WTC11 (cell line): ENCODE measurements around the gene RRP1B. TPM values are rescaled to one million over a fixed set of nuclear protein-coding genes. Genes with fewer than 3 reads are reported as not detected.
"Not testable (repeated sequence)": the region's sequence is repeated elsewhere in the genome, so short reads cannot be mapped to it uniquely, and the experiment has no call there.

ENCODE experiments used
- ATAC-seq: fragments of 200-7000 bp; cut with Tn5 transposase; 2 replicates; pipeline ENCODE4 v1.10.0; 2021; ENCODE audit warnings: mild to moderate bottlenecking, moderate library complexity
- CTCF ChIA-PET: fragments of 300-600 bp; sonication (Branson Sonifier 250); formaldehyde crosslinking; loops from one replicate; lab custom pipeline; 2021; ENCODE audit warnings: antibody characterized with exemption; lab: Charles Lee
- POLR2A ChIA-PET: fragments of 350-600 bp; sonication (Branson Sonifier 250); formaldehyde crosslinking; loops from one replicate; lab custom pipeline; 2021; ENCODE audit warnings: antibody characterized with exemption; lab: Charles Lee
- DNase-seq: peaks from one replicate; pipeline ENCODE4 v3.0.0; 2021; ENCODE audit warnings: low spot score
- H3K27ac Mint-ChIP-seq: 2 replicates; pipeline ENCODE4 v1.8.0; 2021; ENCODE audit warnings: mixed read lengths
- H3K27me3 Mint-ChIP-seq: 2 replicates; pipeline ENCODE4 v1.8.0; 2021; ENCODE audit warnings: low read depth, mild to moderate bottlenecking, moderate library complexity, mixed read lengths
- H3K36me3 Mint-ChIP-seq: 2 replicates; pipeline ENCODE4 v1.8.0; 2021; ENCODE audit warnings: mixed read lengths
- H3K4me1 Mint-ChIP-seq: 2 replicates; pipeline ENCODE4 v1.8.0; 2022; ENCODE audit warnings: mixed read lengths
- H3K4me3 Mint-ChIP-seq: 2 replicates; pipeline ENCODE4 v1.8.0; 2021; ENCODE audit warnings: mild to moderate bottlenecking, moderate library complexity, mixed read lengths
- H3K9me3 Mint-ChIP-seq: 2 replicates; pipeline ENCODE4 v1.8.0; 2021; ENCODE audit warnings: mixed read lengths
- CREB1 ChIP-seq: sonication (generic); formaldehyde crosslinking; IDR thresholded peaks from 2 replicates; pipeline ENCODE4 v1.8.0; 2023; ENCODE audit warnings: mild to moderate bottlenecking, missing genetic modification reagents
- E2F4 ChIP-seq: sonication (generic); formaldehyde crosslinking; IDR thresholded peaks from 2 replicates; pipeline ENCODE4 v1.8.1; 2022; ENCODE audit warnings: low read depth, mild to moderate bottlenecking, moderate library complexity, missing genetic modification reagents, borderline replicate concordance
- E2F5 ChIP-seq: sonication (generic); formaldehyde crosslinking; IDR thresholded peaks from 2 replicates; pipeline ENCODE4 v1.8.1; 2022; ENCODE audit warnings: mild to moderate bottlenecking, moderate library complexity, missing genetic modification reagents
- ESRRA ChIP-seq: sonication (generic); formaldehyde crosslinking; IDR thresholded peaks from 2 replicates; pipeline ENCODE4 v1.8.1; 2022; ENCODE audit warnings: mild to moderate bottlenecking, missing genetic modification reagents, borderline replicate concordance
- FOXK1 ChIP-seq: sonication (generic); formaldehyde crosslinking; IDR thresholded peaks from 2 replicates; pipeline ENCODE4 v1.8.0; 2022; ENCODE audit warnings: mild to moderate bottlenecking, moderate library complexity, missing genetic modification reagents
- IRF1 ChIP-seq: sonication (generic); formaldehyde crosslinking; IDR thresholded peaks from 2 replicates; pipeline ENCODE4 v1.8.0; 2023; ENCODE audit warnings: missing genetic modification reagents
- MXD4 ChIP-seq: fragments of 250-450 bp; sonication (Bioruptor Pico); IDR thresholded peaks from 2 replicates; pipeline ENCODE4 v1.8.0; 2021; ENCODE audit warnings: mild to moderate bottlenecking, moderate library complexity, borderline replicate concordance
- NR3C1 ChIP-seq: sonication (generic); formaldehyde crosslinking; conservative IDR thresholded peaks from 2 replicates; pipeline ENCODE4 v1.8.1; 2023; ENCODE audit warnings: low read depth, mild to moderate bottlenecking, missing genetic modification reagents
- PRRX2 ChIP-seq: fragments of 250-450 bp; sonication (Bioruptor Pico); IDR thresholded peaks from 2 replicates; pipeline ENCODE4 v1.8.0; 2021; ENCODE audit warnings: mild to moderate bottlenecking
- TP53 ChIP-seq: sonication (generic); formaldehyde crosslinking; IDR thresholded peaks from 2 replicates; pipeline ENCODE4 v1.8.1; 2023; ENCODE audit warnings: mild to moderate bottlenecking, missing genetic modification reagents
- USF1 ChIP-seq: sonication (generic); formaldehyde crosslinking; IDR thresholded peaks from 2 replicates; pipeline ENCODE4 v1.8.0; 2022; ENCODE audit warnings: mild to moderate bottlenecking, missing genetic modification reagents
- ZBTB43 ChIP-seq: sonication (generic); formaldehyde crosslinking; IDR thresholded peaks from 2 replicates; pipeline ENCODE4 v1.8.1; 2023; ENCODE audit warnings: mild to moderate bottlenecking, missing genetic modification reagents
- ZNF138 ChIP-seq: sonication (generic); formaldehyde crosslinking; conservative IDR thresholded peaks from 2 replicates; pipeline ENCODE4 v1.8.1; 2022; ENCODE audit warnings: mild to moderate bottlenecking, moderate library complexity, missing genetic modification reagents
- ZNF219 ChIP-seq: sonication (generic); formaldehyde crosslinking; IDR thresholded peaks from 2 replicates; pipeline ENCODE4 v1.8.0; 2023; ENCODE audit warnings: missing genetic modification reagents, mild to moderate bottlenecking, borderline replicate concordance
- ZNF281 ChIP-seq: sonication (generic); formaldehyde crosslinking; IDR thresholded peaks from 2 replicates; pipeline ENCODE4 v1.8.0; 2023; ENCODE audit warnings: mild to moderate bottlenecking, missing genetic modification reagents
- ZNF416 ChIP-seq: fragments of 250-450 bp; sonication (Bioruptor Pico); IDR thresholded peaks from 2 replicates; pipeline ENCODE4 v1.9.0; 2021; ENCODE audit warnings: mild to moderate bottlenecking, inconsistent platforms
- ZNF532 ChIP-seq: fragments of 250-450 bp; sonication (Bioruptor Pico); IDR thresholded peaks from 2 replicates; pipeline ENCODE4 v1.9.0; 2021; ENCODE audit warnings: mild to moderate bottlenecking, borderline replicate concordance
- total RNA-seq: library from RNA; stranded (reverse); gene quantifications from 3 replicates; pipeline ENCODE4 v1.2.3, GENCODE V29; 2021

The RRP1B gene
- total RNA-seq, 1 experiment from 2014 or later, result 74.9 TPM

GRCh38 chr21:43614839-43615238 lies 44.5 kb upstream of the RRP1B start (continued):
- TF ChIP-seq E2F4 (no peak), ZNF416 (no peak), ESRRA (CRISPR knock-in tag) (no peak)
- TF ChIP-seq, all 79 proteins: peak for 0

GRCh38 chr21:43616861-43617260 lies 42.5 kb upstream of the RRP1B start:
- Mint-ChIP-seq H3K9me3 (peaks cover 25% of the 10 kb centered on the region), H3K36me3 (peaks cover 13% of the 10 kb centered on the region)
- DNase-seq, CTCF ChIA-PET, H3K27me3 Mint-ChIP-seq, POLR2A ChIA-PET, H3K4me1 Mint-ChIP-seq, H3K27ac Mint-ChIP-seq, ATAC-seq, H3K4me3 Mint-ChIP-seq: not testable (repeated sequence)

GRCh38 chr21:43618940-43619339 lies 40.4 kb upstream of the RRP1B start:
- H3K27me3 Mint-ChIP-seq, result no peaks in the 10 kb centered on the region; the same call in 1 of the 2 replicates
- H3K9me3 Mint-ChIP-seq, result peaks cover 29% of the 10 kb centered on the region
- TF ChIP-seq NR3C1 (CRISPR knock-in tag) (no peak), PRRX2 (no peak), MXD4 (CRISPR knock-in tag) (no peak), CREB1 (no peak), ZNF138 (CRISPR knock-in tag) (no peak), IRF1 (no peak)
- H3K36me3 Mint-ChIP-seq, result peaks cover 13% of the 10 kb centered on the region
- H3K4me3 Mint-ChIP-seq, result no peak overlapping the region
- ATAC-seq (no peak), DNase-seq (no peak)
- H3K4me1 Mint-ChIP-seq, result no peaks in the 10 kb centered on the region
- no peak overlapping the region for H3K27ac Mint-ChIP-seq
- ChIA-PET POLR2A (interaction anchor here (0.6 kb wide), 1 partner anchor 17 kb away, joined by 3 read pairs; no protein-coding TSS in a partner anchor), CTCF (no interaction called here)

GRCh38 chr21:43619344-43619743 lies 40.0 kb upstream of the RRP1B start:
- DNase-seq (no peak), ATAC-seq (no peak)
- CTCF ChIA-PET, result no interaction called here
- Mint-ChIP-seq H3K36me3 (peaks cover 13% of the 10 kb centered on the region), H3K4me3 (no peak overlapping the region), H3K4me1 (no peaks in the 10 kb centered on the region), H3K27me3 (no peaks in the 10 kb centered on the region; the same call in 1 of the 2 replicates), H3K9me3 (peaks cover 29% of the 10 kb centered on the region), H3K27ac (no peak overlapping the region)
- POLR2A ChIA-PET, result interaction anchor here (0.6 kb wide), 1 partner anchor 17 kb away, joined by 3 read pairs; no protein-coding TSS in a partner anchor
- TF ChIP-seq FOXK1 (CRISPR knock-in tag) (no peak), ZBTB43 (no peak), ZNF532 (CRISPR knock-in tag) (no peak), ZNF281 (CRISPR knock-in tag) (no peak), USF1 (CRISPR knock-in tag) (no peak), IRF1 (no peak), ZNF219 (CRISPR knock-in tag) (no peak), E2F5 (no peak), TP53 (CRISPR knock-in tag) (no peak)
